Subcutaneous abdominal adipose tissue (tissue), 5 donors: Measurements from ENCODE around the gene ANTXR1.

Experiments
- H3K27ac ChIP-seq: one replicate; pipeline ENCODE4 v1.7.0; 2013; ENCODE audit warnings: low read depth, mild to moderate bottlenecking, inconsistent platforms, low read length, moderate library complexity
- H3K27me3 ChIP-seq, 5 donors: one replicate each; pipeline ENCODE4 v1.7.0; 2013; ENCODE audit warnings: low read length in 5 of 5, inconsistent platforms in 1 of 5; ENCODE audit not compliant: control insufficient read depth in 5 of 5, insufficient read depth in 4 of 5
- H3K36me3 ChIP-seq, 5 donors: one replicate each; pipeline ENCODE4 v1.7.0; 2013; ENCODE audit warnings: low read length in 5 of 5; ENCODE audit not compliant: control insufficient read depth in 5 of 5, insufficient read depth in 5 of 5
- H3K4me1 ChIP-seq, 5 donors: one replicate each; pipeline ENCODE4 v1.7.0; 2013; ENCODE audit warnings: low read length in 5 of 5, mild to moderate bottlenecking in 3 of 5, moderate library complexity in 1 of 5; ENCODE audit not compliant: control insufficient read depth in 5 of 5, insufficient read depth in 5 of 5
- H3K4me3 ChIP-seq, 5 donors: one replicate each; pipeline ENCODE4 v1.7.0; 2013; ENCODE audit warnings: low read length in 5 of 5, low read depth in 1 of 5
- H3K9ac ChIP-seq, 5 donors: one replicate each; pipeline ENCODE4 v1.7.0; 2013; ENCODE audit warnings: low read length in 5 of 5, mild to moderate bottlenecking in 4 of 5, moderate library complexity in 3 of 5
- H3K9me3 ChIP-seq, 5 donors: one replicate each; pipeline ENCODE4 v1.7.0; 2013; ENCODE audit warnings: low read length in 5 of 5; ENCODE audit not compliant: control insufficient read depth in 5 of 5
- donor health status: healthy.
- donor health status: healthy.
- donor health status: healthy.
- donor health status: healthy.
- donor health status: healthy.

Gene ANTXR1

GRCh38 chr2:69195706-69196105 is 182.7 kb downstream of the ANTXR1 start:
- Histone ChIP-seq H3K9me3 (no peaks in the 10 kb centered on the region), H3K36me3 (peaks cover 0 to 5% (median 0%) of the 10 kb centered on the region in 5 donors), H3K4me1 (peaks cover 0 to 24% (median 15%) of the 10 kb centered on the region in 5 donors), H3K4me3 (no peak overlapping the region), H3K9ac (no peak overlapping the region), H3K27ac (no peak overlapping the region), H3K27me3 (no peaks in the 10 kb centered on the region)

- Histone ChIP-seq H3K4me1 (peaks cover 0 to 22% (median 18%) of the 10 kb centered on the region in 5 donors), H3K9ac (no peak overlapping the region), H3K27ac (no peak overlapping the region), H3K36me3 (peaks cover 0 to 5% (median 0%) of the 10 kb centered on the region in 5 donors), H3K4me3 (no peak overlapping the region), H3K27me3 (no peaks in the 10 kb centered on the region), H3K9me3 (no peaks in the 10 kb centered on the region)
Observed at GRCh38 chr2:69196327-69197117, 183.5 kb downstream of the ANTXR1 start.

- Histone ChIP-seq H3K9me3 (no peaks in the 10 kb centered on the region), H3K4me1 (peaks cover 0 to 40% (median 26%) of the 10 kb centered on the region in 5 donors), H3K36me3 (no peaks in the 10 kb centered on the region), H3K9ac (no peak overlapping the region), H3K27ac (no peak overlapping the region), H3K4me3 (no peak overlapping the region), H3K27me3 (no peaks in the 10 kb centered on the region)
Observed at GRCh38 chr2:69200107-69200520, 187.1 kb downstream of the ANTXR1 start.

- Histone ChIP-seq H3K4me3 (no peak overlapping the region), H3K27ac (no peak overlapping the region), H3K9ac (no peak overlapping the region), H3K36me3 (no peaks in the 10 kb centered on the region), H3K9me3 (no peaks in the 10 kb centered on the region), H3K27me3 (no peaks in the 10 kb centered on the region), H3K4me1 (peaks cover 0 to 39% (median 26%) of the 10 kb centered on the region in 5 donors)
Observed at GRCh38 chr2:69201259-69201658, 188.3 kb downstream of the ANTXR1 start.

GRCh38 chr2:69202327-69202726 is 189.3 kb downstream of the ANTXR1 start:
- Histone ChIP-seq H3K4me3 (no peak overlapping the region), H3K36me3 (no peaks in the 10 kb centered on the region), H3K9me3 (no peaks in the 10 kb centered on the region), H3K4me1 (peaks cover 0 to 45% (median 31%) of the 10 kb centered on the region in 5 donors), H3K27ac (no peak overlapping the region), H3K9ac (no peak overlapping the region), H3K27me3 (no peaks in the 10 kb centered on the region)

GRCh38 chr2:69203166-69203985 is 190.4 kb downstream of the ANTXR1 start:
- Histone ChIP-seq H3K27ac (no peak overlapping the region), H3K4me3 (no peak overlapping the region), H3K9ac (no peak overlapping the region), H3K36me3 (no peaks in the 10 kb centered on the region), H3K9me3 (no peaks in the 10 kb centered on the region), H3K4me1 (peaks cover 0 to 45% (median 31%) of the 10 kb centered on the region in 5 donors), H3K27me3 (no peaks in the 10 kb centered on the region)

GRCh38 chr2:69204654-69205053 is 191.7 kb downstream of the ANTXR1 start:
- no peak overlapping the region for H3K27ac ChIP-seq
- H3K36me3 ChIP-seq = no peaks in the 10 kb centered on the region
- H3K4me3 ChIP-seq = no peak overlapping the region
- no peaks in the 10 kb centered on the region for H3K27me3 ChIP-seq
- H3K9me3 ChIP-seq = no peaks in the 10 kb centered on the region
- no peak overlapping the region for H3K9ac ChIP-seq
- peaks cover 0 to 41% (median 29%) of the 10 kb centered on the region in 5 donors for H3K4me1 ChIP-seq

GRCh38 chr2:69205076-69205475 is 192.1 kb downstream of the ANTXR1 start:
- Histone ChIP-seq H3K4me1 (peaks cover 0 to 37% (median 25%) of the 10 kb centered on the region in 5 donors), H3K4me3 (no peak overlapping the region), H3K9me3 (no peaks in the 10 kb centered on the region), H3K9ac (no peak overlapping the region), H3K27me3 (no peaks in the 10 kb centered on the region), H3K27ac (no peak overlapping the region), H3K36me3 (no peaks in the 10 kb centered on the region)

GRCh38 chr2:69205491-69205890 is 192.5 kb downstream of the ANTXR1 start:
- no peaks in the 10 kb centered on the region for H3K9me3 ChIP-seq
- H3K27me3 ChIP-seq = no peaks in the 10 kb centered on the region
- H3K9ac ChIP-seq = no peak overlapping the region
- H3K4me1 ChIP-seq = peaks cover 0 to 33% (median 21%) of the 10 kb centered on the region in 5 donors
- H3K36me3 ChIP-seq = no peaks in the 10 kb centered on the region
- no peak overlapping the region for H3K4me3 ChIP-seq
- no peak overlapping the region for H3K27ac ChIP-seq

- Histone ChIP-seq H3K27ac (no peak overlapping the region), H3K36me3 (no peaks in the 10 kb centered on the region), H3K4me3 (no peak overlapping the region), H3K9me3 (no peaks in the 10 kb centered on the region), H3K4me1 (peaks cover 0 to 20% (median 12%) of the 10 kb centered on the region in 5 donors), H3K27me3 (no peaks in the 10 kb centered on the region), H3K9ac (no peak overlapping the region)
Observed at GRCh38 chr2:69208023-69208595, 195.1 kb downstream of the ANTXR1 start.
